Activated naive CD8-positive, alpha-beta T cell treated with anti-CD3 and anti-CD28 coated beads, Interleukin-2, amount 50 U/mL, for 24 hours (primary cell): ENCODE data around the gene CRIM1.
"Not testable (repeated sequence)": the region's sequence is repeated elsewhere in the genome, so short reads cannot be mapped to it uniquely, and the experiment has no call there.

ENCODE experiments used
- ATAC-seq: fragments of 150-1000 bp; cut with Tn5 transposase; one replicate; pipeline ENCODE4 v1.10.0; 2021
- DNase-seq: peaks from one replicate; pipeline ENCODE4 v3.0.0; 2021
- H3K27ac Mint-ChIP-seq: one replicate; pipeline ENCODE4 v1.8.0; 2021; ENCODE audit warnings: mild to moderate bottlenecking, mixed read lengths
- H3K27me3 Mint-ChIP-seq: one replicate; pipeline ENCODE4 v1.8.0; 2021; ENCODE audit warnings: mixed read lengths
- H3K36me3 Mint-ChIP-seq: one replicate; pipeline ENCODE4 v1.8.0; 2021; ENCODE audit warnings: low read depth, mixed read lengths
- H3K4me1 Mint-ChIP-seq: one replicate; pipeline ENCODE4 v1.8.0; 2021; ENCODE audit warnings: mixed read lengths
- H3K4me3 Mint-ChIP-seq: one replicate; pipeline ENCODE4 v1.8.0; 2021; ENCODE audit warnings: mild to moderate bottlenecking, moderate library complexity, mixed read lengths
- H3K9me3 Mint-ChIP-seq: one replicate; pipeline ENCODE4 v1.8.0; 2021; ENCODE audit warnings: mixed read lengths

Gene CRIM1, protein sequence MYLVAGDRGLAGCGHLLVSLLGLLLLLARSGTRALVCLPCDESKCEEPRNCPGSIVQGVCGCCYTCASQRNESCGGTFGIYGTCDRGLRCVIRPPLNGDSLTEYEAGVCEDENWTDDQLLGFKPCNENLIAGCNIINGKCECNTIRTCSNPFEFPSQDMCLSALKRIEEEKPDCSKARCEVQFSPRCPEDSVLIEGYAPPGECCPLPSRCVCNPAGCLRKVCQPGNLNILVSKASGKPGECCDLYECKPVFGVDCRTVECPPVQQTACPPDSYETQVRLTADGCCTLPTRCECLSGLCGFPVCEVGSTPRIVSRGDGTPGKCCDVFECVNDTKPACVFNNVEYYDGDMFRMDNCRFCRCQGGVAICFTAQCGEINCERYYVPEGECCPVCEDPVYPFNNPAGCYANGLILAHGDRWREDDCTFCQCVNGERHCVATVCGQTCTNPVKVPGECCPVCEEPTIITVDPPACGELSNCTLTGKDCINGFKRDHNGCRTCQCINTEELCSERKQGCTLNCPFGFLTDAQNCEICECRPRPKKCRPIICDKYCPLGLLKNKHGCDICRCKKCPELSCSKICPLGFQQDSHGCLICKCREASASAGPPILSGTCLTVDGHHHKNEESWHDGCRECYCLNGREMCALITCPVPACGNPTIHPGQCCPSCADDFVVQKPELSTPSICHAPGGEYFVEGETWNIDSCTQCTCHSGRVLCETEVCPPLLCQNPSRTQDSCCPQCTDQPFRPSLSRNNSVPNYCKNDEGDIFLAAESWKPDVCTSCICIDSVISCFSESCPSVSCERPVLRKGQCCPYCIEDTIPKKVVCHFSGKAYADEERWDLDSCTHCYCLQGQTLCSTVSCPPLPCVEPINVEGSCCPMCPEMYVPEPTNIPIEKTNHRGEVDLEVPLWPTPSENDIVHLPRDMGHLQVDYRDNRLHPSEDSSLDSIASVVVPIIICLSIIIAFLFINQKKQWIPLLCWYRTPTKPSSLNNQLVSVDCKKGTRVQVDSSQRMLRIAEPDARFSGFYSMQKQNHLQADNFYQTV

DNA sequence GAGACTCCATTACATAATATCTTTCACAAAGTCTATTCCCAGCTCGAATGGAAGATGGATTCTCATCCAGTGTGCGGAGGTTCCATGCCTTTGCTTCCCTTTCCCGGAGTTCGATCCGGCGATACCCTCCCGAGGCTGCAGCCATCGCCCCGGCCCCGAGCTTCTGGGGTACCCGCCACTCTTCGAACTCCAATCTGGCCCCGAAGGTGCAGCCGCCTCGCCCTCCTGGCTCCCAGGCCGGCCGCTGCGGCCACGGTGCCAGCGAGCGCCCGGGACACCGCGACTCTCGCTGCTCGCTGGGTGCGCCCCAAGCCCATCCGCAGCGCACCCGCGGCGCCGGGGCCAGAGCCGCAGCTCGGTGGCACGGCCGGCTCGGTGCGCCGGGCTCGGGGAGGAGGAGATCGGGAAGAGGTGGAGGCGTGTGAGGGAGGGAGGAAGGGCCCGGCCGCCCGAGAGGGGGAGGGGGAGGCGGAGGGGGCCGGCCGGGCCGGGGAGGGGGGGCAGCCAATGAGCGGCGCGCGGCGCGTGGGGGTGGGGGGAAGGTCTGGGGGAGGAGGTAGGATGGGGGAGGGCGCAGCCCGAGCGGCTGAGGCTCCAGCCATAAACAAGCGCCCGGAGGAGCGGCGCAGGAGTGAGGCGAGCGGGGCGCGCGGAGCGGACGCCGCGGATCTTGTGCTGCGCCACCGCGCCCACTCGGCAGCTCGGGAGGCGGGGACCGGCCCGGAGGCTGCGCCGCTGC lies at the start of gene CRIM1:
CRIM1 (plus strand) TSS at position 628 of the 739 bp plus-strand sequence. CDS start 515 bp downstream, outside the sequence.
- ATAC-seq, result peak; percentile 55
- peaks cover 49% of the 10 kb centered on the region for H3K27me3 Mint-ChIP-seq
- H3K9me3 Mint-ChIP-seq, result no peaks in the 10 kb centered on the region
- DNase-seq, result peak; percentile 71
- peaks cover 2% of the 10 kb centered on the region for H3K36me3 Mint-ChIP-seq
- H3K4me3 Mint-ChIP-seq, result peak within 1 kb of the TSS; percentile 95
- H3K4me1 Mint-ChIP-seq, result peaks cover 43% of the 10 kb centered on the region
- H3K27ac Mint-ChIP-seq, result peak within 1 kb of the TSS; percentile 67

DNA sequence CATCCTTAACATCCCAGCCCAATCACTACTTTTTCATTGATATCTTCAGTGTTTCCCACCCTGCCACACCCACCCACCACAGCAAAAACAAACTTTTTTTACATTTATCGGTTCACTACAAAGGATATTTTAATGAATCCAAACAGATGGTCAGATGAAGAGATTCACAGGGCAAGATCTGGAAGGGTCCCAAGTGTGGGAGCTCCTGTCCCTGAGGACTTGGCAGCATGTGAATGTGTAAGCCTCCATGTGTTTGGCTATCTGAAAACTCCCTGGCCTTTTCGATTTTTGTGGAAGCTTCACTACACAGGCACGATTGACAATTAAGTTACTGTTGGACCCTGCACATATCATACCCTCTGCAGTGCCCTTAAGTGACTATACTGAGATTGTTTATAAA lies 48.1 kb upstream of the CRIM1 start:
- peaks cover 17% of the 10 kb centered on the region for H3K4me1 Mint-ChIP-seq
- H3K27me3 Mint-ChIP-seq, result no peaks in the 10 kb centered on the region
- peaks cover 9% of the 10 kb centered on the region for H3K9me3 Mint-ChIP-seq
- ATAC-seq (no peak), DNase-seq (no peak)
- no peak overlapping the region for H3K27ac Mint-ChIP-seq
- no peaks in the 10 kb centered on the region for H3K36me3 Mint-ChIP-seq
- no peak overlapping the region for H3K4me3 Mint-ChIP-seq

DNA sequence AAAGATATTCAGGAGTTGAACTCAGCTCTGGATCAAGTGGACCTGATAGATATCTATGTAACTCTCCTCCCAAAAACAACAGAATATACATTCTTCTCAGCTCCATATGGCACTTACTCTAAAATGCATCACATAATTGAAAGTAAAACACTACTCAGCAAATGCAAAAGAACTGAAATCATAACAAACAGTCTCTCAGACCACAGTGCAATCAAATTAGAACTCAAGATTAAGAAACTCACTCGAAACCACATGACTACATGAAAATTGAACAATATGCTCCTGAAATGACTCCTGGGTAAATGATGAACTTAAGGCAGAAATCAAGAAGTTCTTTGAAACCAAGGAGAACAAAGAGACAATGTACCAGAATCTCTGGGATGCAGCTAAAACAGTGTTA lies 45.1 kb upstream of the CRIM1 start:
- H3K9me3 Mint-ChIP-seq, result peaks cover 19% of the 10 kb centered on the region
- H3K4me3 Mint-ChIP-seq, DNase-seq, H3K36me3 Mint-ChIP-seq, H3K27ac Mint-ChIP-seq, H3K27me3 Mint-ChIP-seq, ATAC-seq: not testable (repeated sequence)
- peaks cover 17% of the 10 kb centered on the region for H3K4me1 Mint-ChIP-seq

GRCh38 chr2:36318547-36318946 lies 37.0 kb upstream of the CRIM1 start:
- Mint-ChIP-seq H3K27me3 (peaks cover 4% of the 10 kb centered on the region), H3K9me3 (peaks cover 9% of the 10 kb centered on the region), H3K4me1 (no peaks in the 10 kb centered on the region), H3K27ac (no peak overlapping the region), H3K4me3 (no peak overlapping the region), H3K36me3 (no peaks in the 10 kb centered on the region)
- ATAC-seq, result no peak
- DNase-seq, result no peak

GRCh38 chr2:36322108-36322507 lies 33.5 kb upstream of the CRIM1 start:
- no peaks in the 10 kb centered on the region for H3K4me1 Mint-ChIP-seq
- peaks cover 3% of the 10 kb centered on the region for H3K27me3 Mint-ChIP-seq
- DNase-seq, result no peak
- peaks cover 2% of the 10 kb centered on the region for H3K36me3 Mint-ChIP-seq
- H3K4me3 Mint-ChIP-seq, result no peak overlapping the region
- ATAC-seq, result no peak
- no peaks in the 10 kb centered on the region for H3K9me3 Mint-ChIP-seq
- no peak overlapping the region for H3K27ac Mint-ChIP-seq

GRCh38 chr2:36326286-36326685 lies 29.3 kb upstream of the CRIM1 start:
- ATAC-seq, result no peak
- Mint-ChIP-seq H3K4me1 (no peaks in the 10 kb centered on the region), H3K4me3 (no peak overlapping the region), H3K27me3 (peaks cover 3% of the 10 kb centered on the region), H3K27ac (no peak overlapping the region), H3K36me3 (peaks cover 2% of the 10 kb centered on the region), H3K9me3 (no peaks in the 10 kb centered on the region)
- no peak for DNase-seq

GRCh38 chr2:36329251-36329650 lies 26.3 kb upstream of the CRIM1 start:
- Mint-ChIP-seq H3K9me3 (no peaks in the 10 kb centered on the region), H3K36me3 (no peaks in the 10 kb centered on the region)
- no peak for DNase-seq

DNA sequence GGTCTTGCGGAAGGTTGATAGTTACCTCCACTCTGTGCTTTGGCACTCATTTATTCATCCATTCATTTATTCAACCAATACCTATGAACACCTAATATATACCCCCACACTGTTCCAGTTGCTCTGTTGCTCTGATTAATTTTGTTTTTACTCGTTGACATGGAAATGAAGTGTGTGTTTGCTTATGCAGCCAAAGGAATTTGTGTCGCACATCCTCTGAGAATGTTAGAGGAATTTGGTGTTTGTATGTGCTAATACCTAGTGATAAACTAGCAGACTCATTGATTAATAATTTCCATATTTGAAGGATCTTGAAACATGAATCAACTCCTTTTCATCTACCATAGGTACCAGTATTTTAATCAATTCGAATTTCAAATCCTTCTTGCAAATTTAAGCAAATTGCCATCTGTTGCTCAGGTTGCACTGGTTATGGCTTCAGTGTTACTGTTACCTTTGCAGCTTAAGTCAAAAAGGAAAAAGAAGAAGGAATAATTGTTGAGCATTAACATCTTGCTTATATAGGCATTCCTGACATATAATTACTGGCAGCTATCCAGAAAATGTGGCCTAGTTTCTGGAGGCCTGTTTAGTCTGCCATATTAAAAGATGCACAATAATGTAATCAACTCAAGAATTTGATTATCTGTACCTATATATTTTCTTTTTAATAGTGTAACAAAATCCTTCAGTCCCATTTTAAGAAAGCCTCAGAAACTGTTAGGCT lies 25.7 kb upstream of the CRIM1 start:
- Mint-ChIP-seq H3K4me1 (peaks cover 6% of the 10 kb centered on the region), H3K9me3 (no peaks in the 10 kb centered on the region), H3K36me3 (no peaks in the 10 kb centered on the region), H3K27ac (no peak overlapping the region), H3K27me3 (no peaks in the 10 kb centered on the region), H3K4me3 (no peak overlapping the region)
- ATAC-seq (no peak), DNase-seq (no peak)

More at GRCh38 chr2:36329251-36329650, 26.3 kb upstream of the CRIM1 start:
- Mint-ChIP-seq H3K27ac (no peak overlapping the region), H3K27me3 (no peaks in the 10 kb centered on the region), H3K4me3 (no peak overlapping the region), H3K4me1 (peaks cover 6% of the 10 kb centered on the region)
- ATAC-seq, result no peak

DNA sequence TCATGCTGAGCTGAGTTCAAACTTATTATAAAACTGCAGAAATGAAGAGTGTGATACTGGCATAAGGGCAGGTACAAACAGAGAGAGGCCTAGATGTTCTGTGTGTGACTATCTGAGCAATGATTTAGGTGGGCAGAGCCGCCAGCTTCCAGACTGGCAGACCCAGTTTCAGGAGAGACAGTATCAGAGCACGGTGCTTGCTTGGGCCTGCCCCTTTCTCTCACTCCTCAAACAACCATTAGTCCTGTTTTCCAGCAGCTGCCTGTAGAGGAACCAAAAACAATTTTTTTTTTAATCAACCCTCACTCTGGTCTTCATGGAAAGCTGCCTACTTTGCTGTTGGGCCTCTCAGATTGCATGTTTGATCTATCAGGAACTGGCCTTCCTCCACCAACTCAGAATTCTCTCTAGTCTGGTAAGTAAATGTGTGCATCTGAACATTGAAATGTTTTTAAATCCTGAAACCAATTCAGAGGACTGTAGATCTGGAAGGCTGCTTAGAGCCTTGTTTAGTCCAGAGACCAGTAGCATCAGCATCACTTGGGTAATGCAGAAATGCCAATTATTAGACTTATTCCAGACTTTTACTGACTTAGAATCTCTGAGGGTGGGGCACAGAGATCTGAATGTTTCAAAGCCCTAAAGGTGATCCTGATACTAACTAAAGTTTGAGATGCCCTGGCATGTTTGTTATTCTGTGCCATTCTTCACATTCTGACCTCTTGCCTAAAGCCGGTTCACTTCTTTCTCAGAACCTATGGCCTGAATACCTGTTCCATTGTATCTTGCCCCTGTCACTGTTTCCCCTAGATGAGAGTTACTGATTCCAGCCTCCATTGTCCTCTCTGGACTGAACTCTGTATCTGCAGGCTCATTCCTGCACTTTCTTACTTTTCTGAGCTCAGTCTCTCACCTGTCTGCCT lies 24.8 kb upstream of the CRIM1 start:
- Mint-ChIP-seq H3K4me1 (peaks cover 6% of the 10 kb centered on the region), H3K4me3 (no peak overlapping the region), H3K36me3 (no peaks in the 10 kb centered on the region), H3K27me3 (peaks cover 2% of the 10 kb centered on the region), H3K27ac (no peak overlapping the region), H3K9me3 (no peaks in the 10 kb centered on the region)
- no peak for ATAC-seq
- no peak for DNase-seq

DNA sequence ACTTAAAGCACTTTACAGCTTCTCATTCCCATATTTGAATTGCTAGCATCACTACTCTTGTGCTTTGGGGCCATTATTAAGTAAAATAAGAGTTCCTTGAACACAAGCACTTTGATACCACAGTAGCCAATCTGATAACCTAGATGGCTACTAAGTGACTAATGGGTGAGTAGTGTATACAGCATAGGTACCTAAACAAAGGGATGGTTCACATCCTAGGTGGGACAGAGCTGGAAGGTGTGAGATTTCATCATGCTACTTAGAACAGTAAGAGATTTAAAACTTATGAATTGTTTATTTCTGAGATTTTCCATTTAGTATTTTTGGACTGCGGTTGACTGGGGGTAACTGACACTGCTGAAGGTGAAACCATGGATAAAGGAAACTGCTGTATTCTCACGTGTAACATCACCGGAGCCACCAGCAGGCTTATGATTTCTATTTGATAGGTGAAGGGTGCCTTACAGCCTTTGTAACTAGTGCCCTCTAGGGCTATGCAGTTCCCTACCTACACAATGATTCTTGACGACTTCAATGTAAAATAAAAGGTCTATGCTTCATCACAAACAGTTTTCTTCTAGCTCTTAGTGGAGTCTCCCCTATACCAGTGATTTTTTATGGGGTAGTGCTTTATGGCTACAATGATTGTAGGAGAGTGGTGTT lies 22.1 kb upstream of the CRIM1 start:
- Mint-ChIP-seq H3K4me1 (peaks cover 10% of the 10 kb centered on the region), H3K9me3 (no peaks in the 10 kb centered on the region), H3K4me3 (no peak overlapping the region), H3K27ac (no peak overlapping the region), H3K27me3 (peaks cover 2% of the 10 kb centered on the region), H3K36me3 (no peaks in the 10 kb centered on the region)
- ATAC-seq (peak; percentile 75), DNase-seq (no peak)

DNA sequence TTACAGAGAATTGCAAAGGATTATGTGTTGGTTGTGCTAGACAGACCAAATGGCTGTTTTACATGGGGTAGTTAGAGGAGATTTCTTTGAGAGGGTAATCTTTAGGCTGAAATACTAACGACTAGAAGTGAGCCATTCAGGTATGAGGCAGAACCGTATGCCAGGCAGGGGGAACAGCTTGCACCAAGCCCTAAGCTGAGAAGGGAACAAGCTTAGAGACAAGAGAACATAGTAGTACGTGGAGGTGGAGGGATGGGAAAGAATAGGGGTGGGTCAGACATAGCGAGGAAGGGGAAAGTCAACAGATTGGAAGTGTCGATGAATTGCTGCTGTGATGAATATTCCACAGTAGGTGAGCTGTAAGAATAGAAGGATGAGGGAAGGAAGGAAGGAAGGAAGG lies 20.0 kb upstream of the CRIM1 start:
- peaks cover 10% of the 10 kb centered on the region for H3K4me1 Mint-ChIP-seq
- ATAC-seq (no peak), DNase-seq (no peak)
- H3K9me3 Mint-ChIP-seq, result no peaks in the 10 kb centered on the region
- no peaks in the 10 kb centered on the region for H3K36me3 Mint-ChIP-seq
- H3K4me3 Mint-ChIP-seq, result no peak overlapping the region
- peaks cover 2% of the 10 kb centered on the region for H3K27me3 Mint-ChIP-seq
- no peak overlapping the region for H3K27ac Mint-ChIP-seq

DNA sequence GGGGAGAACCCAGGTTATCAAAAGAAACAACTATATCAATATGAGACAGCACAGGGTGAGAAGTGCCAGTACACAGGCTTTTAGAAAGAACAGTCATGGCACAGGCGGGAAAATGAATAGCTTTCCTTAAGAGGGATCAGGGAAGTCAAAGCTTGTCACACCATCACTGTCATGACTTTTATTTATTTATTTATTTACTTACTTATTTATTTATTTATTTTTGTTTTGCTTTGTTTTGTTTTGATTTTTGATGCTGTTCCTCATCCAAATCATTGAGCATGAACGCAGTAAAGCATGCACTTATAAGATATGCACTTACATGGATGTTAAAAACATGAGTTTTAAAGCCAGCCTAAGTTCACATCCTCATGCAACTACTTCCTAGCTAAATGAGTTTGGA lies 19.3 kb upstream of the CRIM1 start:
- peaks cover 10% of the 10 kb centered on the region for H3K4me1 Mint-ChIP-seq
- no peak for ATAC-seq
- no peak overlapping the region for H3K27ac Mint-ChIP-seq
- no peaks in the 10 kb centered on the region for H3K36me3 Mint-ChIP-seq
- H3K4me3 Mint-ChIP-seq, result no peak overlapping the region
- peaks cover 2% of the 10 kb centered on the region for H3K27me3 Mint-ChIP-seq
- no peaks in the 10 kb centered on the region for H3K9me3 Mint-ChIP-seq
- no peak for DNase-seq
